Panc1 (cell line): ENCODE results near the gene UBAC2. TPM values are rescaled to one million over a fixed set of nuclear protein-coding genes. Genes with fewer than 3 reads are reported as not detected.

Experiments used
- ATAC-seq: fragments of 200-7000 bp; cut with Tn5 transposase; 2 replicates; pipeline ENCODE4 v1.9.1; 2020; ENCODE audit warnings: mild to moderate bottlenecking, moderate library complexity
- BruUV-seq: library from RNA; stranded (reverse); fragments of 400-500 nt; replicated peaks from 2 replicates; lab custom pipeline; 2021; lab: Mats Ljungman, UMichigan
- CTCF ChIA-PET: fragments of 300-600 bp; sonication (Branson Sonifier 250); formaldehyde crosslinking; loops from one replicate; lab custom pipeline; 2022; ENCODE audit warnings: antibody characterized with exemption; lab: Charles Lee
- POLR2A ChIA-PET: fragments of 300-600 bp; sonication (Branson Sonifier 250); formaldehyde crosslinking; loops from one replicate; lab custom pipeline; 2022; ENCODE audit warnings: antibody characterized with exemption; lab: Charles Lee
- DNase-seq: peaks from one replicate; pipeline ENCODE4 v3.0.0-alpha.2; 2010; ENCODE audit warnings: low read depth, low spot score
- H3K27ac ChIP-seq: 2 replicates; pipeline ENCODE4 v1.5.1; 2011; ENCODE audit warnings: mild to moderate bottlenecking, low read length, inconsistent platforms
- H3K27me3 ChIP-seq: fragments of 200-500 bp; sonication (Bioruptor generic); 2 replicates; pipeline ENCODE4 v1.6.0; 2014; ENCODE audit warnings: low read length, inconsistent platforms; ENCODE audit not compliant: control insufficient read depth, insufficient read depth
- H3K36me3 ChIP-seq: fragments of 200-500 bp; sonication (Bioruptor generic); 2 replicates; pipeline ENCODE4 v1.5.1; 2014; ENCODE audit warnings: inconsistent platforms, mild to moderate bottlenecking, low read length, moderate library complexity; ENCODE audit not compliant: control insufficient read depth, insufficient read depth
- H3K4me1 ChIP-seq: 2 replicates; pipeline ENCODE4 v1.5.1; 2011; ENCODE audit warnings: inconsistent platforms, mild to moderate bottlenecking, low read length, moderate library complexity; ENCODE audit not compliant: control insufficient read depth, insufficient read depth
- H3K4me3 ChIP-seq, 2 experiments: 2 replicates each; pipeline ENCODE4 v1.5.1; 2011 to 2012; ENCODE audit warnings: low read depth in 2 of 2, low read length in 2 of 2, mild to moderate bottlenecking in 2 of 2, inconsistent platforms in 1 of 2, moderate library complexity in 1 of 2
- H3K9me3 ChIP-seq: fragments of 200-500 bp; sonication (Bioruptor generic); 2 replicates; pipeline ENCODE4 v1.5.1; 2014; ENCODE audit warnings: low read depth, mild to moderate bottlenecking, inconsistent platforms, low read length, moderate library complexity; ENCODE audit not compliant: control insufficient read depth, insufficient read depth
- POLR2AphosphoS5 ChIP-seq: IDR thresholded peaks from 2 replicates; pipeline ENCODE4 v1.6.1; 2012; ENCODE audit warnings: mild to moderate bottlenecking, low read depth, low read length, moderate library complexity
- SIN3A ChIP-seq: IDR thresholded peaks from 2 replicates; pipeline ENCODE4 v1.6.1; 2012; ENCODE audit warnings: low read depth, mild to moderate bottlenecking, low read length, moderate library complexity, borderline replicate concordance; ENCODE audit not compliant: insufficient read depth
- TCF7L2 ChIP-seq: IDR thresholded peaks from 2 replicates; pipeline ENCODE4 v1.6.1; 2011; ENCODE audit warnings: mild to moderate bottlenecking, low read depth, low read length, inconsistent platforms
- in situ Hi-C: cut with HindIII; loops from 2 replicates; pipeline ENCODE4 v1.10.0; 2016; ENCODE audit warnings: low sequenced_read_pairs, low pct_unique_long_range_greater_than_20kb
- intact Hi-C: fragments of 100-400 bp; cut with micrococcal nuclease; formaldehyde crosslinking; loops from one replicate; pipeline ENCODE4 v1.10.0; 2022; ENCODE audit not compliant: unreplicated experiment
- total RNA-seq: library from RNA; stranded (reverse); gene quantifications from one replicate; pipeline ENCODE4 v1.2.1, GENCODE V29; 2021; ENCODE audit not compliant: unreplicated experiment
- TF ChIP-seq, protein P1 (sequence below): fragments of 450-650 bp; IDR thresholded peaks from 2 replicates; pipeline ENCODE4 v1.5.1; 2017; ENCODE audit warnings: mild to moderate bottlenecking
- TF ChIP-seq, protein P2 (sequence below), 2 experiments: IDR thresholded peaks; 2 replicates each; pipeline ENCODE4 v1.6.1; 2011 to 2012; ENCODE audit warnings: low read depth in 2 of 2, control low read depth in 1 of 2, low read length in 1 of 2, mild to moderate bottlenecking in 1 of 2, moderate library complexity in 1 of 2; ENCODE audit not compliant: insufficient read depth in 1 of 2

The UBAC2 gene
- total RNA-seq, 1 experiment from 2014 or later: 40.8 TPM

DNA sequence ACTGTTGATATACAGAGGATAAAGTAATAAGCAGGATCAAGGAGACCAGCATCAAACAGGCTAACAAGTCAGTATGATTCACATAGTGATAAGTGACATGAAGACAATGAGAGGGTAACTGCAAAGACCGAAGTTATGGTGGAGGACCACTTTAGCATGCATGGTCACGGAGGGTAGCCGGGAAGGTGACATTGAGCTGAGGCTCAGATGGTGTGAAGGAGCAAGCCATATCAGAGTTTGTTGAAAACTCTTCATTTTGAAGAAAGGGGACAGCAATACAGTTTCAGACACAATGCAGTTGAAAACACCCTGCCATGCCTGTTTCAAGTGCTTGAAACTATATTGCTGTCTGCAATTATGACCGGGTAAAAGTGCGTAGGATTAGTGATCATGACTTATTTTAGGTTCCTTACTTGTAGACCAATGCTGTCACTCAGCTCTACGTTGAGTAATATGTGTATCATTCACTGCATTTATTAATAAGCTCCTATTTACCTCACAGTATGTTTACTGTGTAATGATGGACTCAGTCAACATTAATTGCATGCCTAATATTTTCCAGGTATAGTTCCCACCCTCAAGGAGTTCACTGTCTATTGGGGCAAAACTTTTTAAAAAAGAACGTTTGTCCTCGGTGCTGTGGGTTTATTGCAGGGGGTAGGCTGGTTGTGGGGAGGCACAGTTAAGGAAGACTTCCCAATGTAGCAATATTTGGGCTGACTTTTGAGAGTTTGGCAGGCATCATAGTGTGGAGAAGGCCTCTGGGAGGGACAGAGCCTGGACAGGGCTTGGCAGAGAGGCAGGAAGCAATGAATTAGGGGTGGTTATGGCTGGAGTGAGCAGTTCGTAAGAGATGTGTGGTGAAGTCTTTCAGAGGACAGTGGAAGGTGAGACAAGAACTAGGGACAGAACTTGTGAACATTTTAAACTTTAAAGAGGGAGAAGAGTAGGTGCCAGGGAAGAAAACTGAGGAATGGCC is 3.2 kb downstream of the UBAC2 start:
- CTCF ChIA-PET: no interaction called here
- H3K36me3 ChIP-seq: peaks cover 8% of the 10 kb centered on the region; the same call in 1 of the 2 replicates
- H3K4me3 ChIP-seq: no peak overlapping the region
- H3K4me1 ChIP-seq: peaks cover 10% of the 10 kb centered on the region
- no peaks in the 10 kb centered on the region for H3K9me3 ChIP-seq
- intact Hi-C loops (no loop called here), in situ Hi-C loops (no loop called here)
- TF ChIP-seq, protein P1, sequence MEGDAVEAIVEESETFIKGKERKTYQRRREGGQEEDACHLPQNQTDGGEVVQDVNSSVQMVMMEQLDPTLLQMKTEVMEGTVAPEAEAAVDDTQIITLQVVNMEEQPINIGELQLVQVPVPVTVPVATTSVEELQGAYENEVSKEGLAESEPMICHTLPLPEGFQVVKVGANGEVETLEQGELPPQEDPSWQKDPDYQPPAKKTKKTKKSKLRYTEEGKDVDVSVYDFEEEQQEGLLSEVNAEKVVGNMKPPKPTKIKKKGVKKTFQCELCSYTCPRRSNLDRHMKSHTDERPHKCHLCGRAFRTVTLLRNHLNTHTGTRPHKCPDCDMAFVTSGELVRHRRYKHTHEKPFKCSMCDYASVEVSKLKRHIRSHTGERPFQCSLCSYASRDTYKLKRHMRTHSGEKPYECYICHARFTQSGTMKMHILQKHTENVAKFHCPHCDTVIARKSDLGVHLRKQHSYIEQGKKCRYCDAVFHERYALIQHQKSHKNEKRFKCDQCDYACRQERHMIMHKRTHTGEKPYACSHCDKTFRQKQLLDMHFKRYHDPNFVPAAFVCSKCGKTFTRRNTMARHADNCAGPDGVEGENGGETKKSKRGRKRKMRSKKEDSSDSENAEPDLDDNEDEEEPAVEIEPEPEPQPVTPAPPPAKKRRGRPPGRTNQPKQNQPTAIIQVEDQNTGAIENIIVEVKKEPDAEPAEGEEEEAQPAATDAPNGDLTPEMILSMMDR: no peak
- TF ChIP-seq, protein P2, sequence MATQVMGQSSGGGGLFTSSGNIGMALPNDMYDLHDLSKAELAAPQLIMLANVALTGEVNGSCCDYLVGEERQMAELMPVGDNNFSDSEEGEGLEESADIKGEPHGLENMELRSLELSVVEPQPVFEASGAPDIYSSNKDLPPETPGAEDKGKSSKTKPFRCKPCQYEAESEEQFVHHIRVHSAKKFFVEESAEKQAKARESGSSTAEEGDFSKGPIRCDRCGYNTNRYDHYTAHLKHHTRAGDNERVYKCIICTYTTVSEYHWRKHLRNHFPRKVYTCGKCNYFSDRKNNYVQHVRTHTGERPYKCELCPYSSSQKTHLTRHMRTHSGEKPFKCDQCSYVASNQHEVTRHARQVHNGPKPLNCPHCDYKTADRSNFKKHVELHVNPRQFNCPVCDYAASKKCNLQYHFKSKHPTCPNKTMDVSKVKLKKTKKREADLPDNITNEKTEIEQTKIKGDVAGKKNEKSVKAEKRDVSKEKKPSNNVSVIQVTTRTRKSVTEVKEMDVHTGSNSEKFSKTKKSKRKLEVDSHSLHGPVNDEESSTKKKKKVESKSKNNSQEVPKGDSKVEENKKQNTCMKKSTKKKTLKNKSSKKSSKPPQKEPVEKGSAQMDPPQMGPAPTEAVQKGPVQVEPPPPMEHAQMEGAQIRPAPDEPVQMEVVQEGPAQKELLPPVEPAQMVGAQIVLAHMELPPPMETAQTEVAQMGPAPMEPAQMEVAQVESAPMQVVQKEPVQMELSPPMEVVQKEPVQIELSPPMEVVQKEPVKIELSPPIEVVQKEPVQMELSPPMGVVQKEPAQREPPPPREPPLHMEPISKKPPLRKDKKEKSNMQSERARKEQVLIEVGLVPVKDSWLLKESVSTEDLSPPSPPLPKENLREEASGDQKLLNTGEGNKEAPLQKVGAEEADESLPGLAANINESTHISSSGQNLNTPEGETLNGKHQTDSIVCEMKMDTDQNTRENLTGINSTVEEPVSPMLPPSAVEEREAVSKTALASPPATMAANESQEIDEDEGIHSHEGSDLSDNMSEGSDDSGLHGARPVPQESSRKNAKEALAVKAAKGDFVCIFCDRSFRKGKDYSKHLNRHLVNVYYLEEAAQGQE (IDR thresholded peaks at IDR 0.05; ENCODE audit: insufficient read depth in 1 of 2, low read depth in 2 of 2, low read length in 1 of 2): no peak
- TF ChIP-seq POLR2AphosphoS5 (no peak), SIN3A (no peak), TCF7L2 (no peak)
- H3K27me3 ChIP-seq: no peaks in the 10 kb centered on the region
- no peak overlapping the region for H3K27ac ChIP-seq
- no peak for DNase-seq
- POLR2A ChIA-PET: no interaction called here
- no peak for ATAC-seq
- no TSS peak for BruUV-seq

DNA sequence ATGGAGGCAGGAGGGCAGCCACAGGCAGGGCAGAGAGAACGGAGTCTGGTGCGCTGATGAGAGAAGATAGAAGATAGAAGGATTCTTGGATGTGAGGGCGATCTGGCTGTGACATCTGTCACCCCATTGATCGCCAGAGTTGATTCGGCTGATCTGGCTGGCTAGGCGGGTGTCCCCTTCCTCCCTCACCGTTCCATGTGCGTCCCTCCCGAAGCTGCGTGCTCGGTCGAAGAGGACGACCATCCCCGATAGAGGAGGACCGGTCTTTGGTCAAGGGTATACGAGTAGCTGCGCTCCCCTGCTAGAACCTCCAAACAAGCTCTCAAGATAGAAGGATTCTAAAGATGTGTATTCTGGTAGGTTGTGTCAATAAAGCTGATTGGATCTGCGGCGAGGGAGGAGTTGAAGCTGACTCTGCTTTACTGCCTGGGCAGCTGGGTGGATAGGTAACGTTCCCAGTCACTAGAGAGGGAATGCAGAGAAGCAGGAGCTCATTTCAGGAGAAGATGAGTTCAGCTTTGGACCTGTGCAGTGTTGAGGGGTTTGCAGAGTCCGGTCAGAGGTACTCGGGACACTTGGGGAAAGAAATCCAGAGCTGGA is 5.1 kb downstream of the UBAC2 start:
- no peaks in the 10 kb centered on the region for H3K27me3 ChIP-seq
- H3K4me1 ChIP-seq: peaks cover 7% of the 10 kb centered on the region
- no peaks in the 10 kb centered on the region for H3K9me3 ChIP-seq
- H3K4me3 ChIP-seq: no peak overlapping the region
- TF ChIP-seq SIN3A (no peak), TCF7L2 (no peak), POLR2AphosphoS5 (no peak)
- TF ChIP-seq, protein P1: no peak
- TF ChIP-seq, protein P2 (IDR thresholded peaks at IDR 0.05; ENCODE audit: insufficient read depth in 1 of 2, low read depth in 2 of 2, low read length in 1 of 2): no peak
- ChIA-PET POLR2A (no interaction called here), CTCF (no interaction called here)
- DNase-seq: no peak
- no peak for ATAC-seq
- no peak overlapping the region for H3K27ac ChIP-seq
- in situ Hi-C loops (no loop called here), intact Hi-C loops (no loop called here)
- BruUV-seq: no TSS peak
- peaks cover 4% of the 10 kb centered on the region; the same call in 1 of the 2 replicates for H3K36me3 ChIP-seq
